GM23338 (cell line): ENCODE results near the gene MADCAM1. TPM values are rescaled to one million over a fixed set of nuclear protein-coding genes. Genes with fewer than 3 reads are reported as not detected.

Experiments used
- ATAC-seq: fragments of 200-7000 bp; cut with Tn5 transposase; 3 replicates; pipeline ENCODE4 v1.9.1; 2020
- DNase-seq: peaks from one replicate; pipeline ENCODE4 v3.0.0-alpha.2; 2015; ENCODE audit warnings: low spot score
- H2AFZ ChIP-seq: fragments of 200-600 bp; sonication (generic); 2 replicates; pipeline ENCODE4 v1.8.0; 2016; ENCODE audit warnings: antibody characterized with exemption, mild to moderate bottlenecking, moderate library complexity
- H3F3A ChIP-seq: fragments of 200-600 bp; sonication (generic); replicated peaks from 2 replicates; pipeline ENCODE4 v1.8.0; 2017; ENCODE audit warnings: antibody characterized with exemption, mixed run types, low read depth
- H3K27ac ChIP-seq: fragments of 200-600 bp; sonication (generic); 2 replicates; pipeline ENCODE4 v1.6.1; 2016; ENCODE audit warnings: low read depth
- H3K27me3 ChIP-seq: fragments of 200-600 bp; sonication (generic); 2 replicates; pipeline ENCODE4 v1.8.0; 2016; ENCODE audit warnings: mild to moderate bottlenecking, mixed run types, moderate library complexity; ENCODE audit not compliant: insufficient read depth
- H3K36me3 ChIP-seq: fragments of 200-600 bp; sonication (generic); 2 replicates; pipeline ENCODE4 v1.8.0; 2016; ENCODE audit warnings: mild to moderate bottlenecking; ENCODE audit not compliant: insufficient read depth
- H3K4me1 ChIP-seq: fragments of 200-600 bp; sonication (generic); 2 replicates; pipeline ENCODE4 v1.8.0; 2016; ENCODE audit warnings: mild to moderate bottlenecking, moderate library complexity; ENCODE audit not compliant: insufficient read depth
- H3K4me2 ChIP-seq: fragments of 200-600 bp; sonication (generic); 2 replicates; pipeline ENCODE4 v1.7.1; 2017; ENCODE audit warnings: mixed run types
- H3K4me3 ChIP-seq: fragments of 200-600 bp; sonication (generic); 2 replicates; pipeline ENCODE4 v1.6.1; 2016; ENCODE audit warnings: mixed run types
- H3K79me2 ChIP-seq: fragments of 200-600 bp; sonication (generic); replicated peaks from 2 replicates; pipeline ENCODE4 v1.8.0; 2017; ENCODE audit warnings: mild to moderate bottlenecking; ENCODE audit not compliant: insufficient read depth
- H3K9me2 ChIP-seq: fragments of 200-600 bp; sonication (generic); 2 replicates; pipeline ENCODE4 v1.8.0; 2017; ENCODE audit not compliant: insufficient read depth
- H4K20me1 ChIP-seq: fragments of 200-600 bp; sonication (generic); replicated peaks from 2 replicates; pipeline ENCODE4 v1.8.0; 2017; ENCODE audit warnings: mild to moderate bottlenecking; ENCODE audit not compliant: insufficient read depth
- H3K27ac Mint-ChIP-seq: 2 replicates; pipeline ENCODE4 v1.8.0; 2020; ENCODE audit warnings: inconsistent platforms, mild to moderate bottlenecking, moderate library complexity, mixed read lengths
- H3K27me3 Mint-ChIP-seq: 3 replicates; pipeline ENCODE4 v1.8.0; 2022; ENCODE audit warnings: low read depth, mild to moderate bottlenecking, moderate library complexity, mixed read lengths, inconsistent platforms; ENCODE audit not compliant: insufficient read depth, poor library complexity
- H3K36me3 Mint-ChIP-seq: 3 replicates; pipeline ENCODE4 v1.8.0; 2021; ENCODE audit warnings: low read depth, mild to moderate bottlenecking, inconsistent platforms, moderate library complexity, mixed read lengths
- H3K4me1 Mint-ChIP-seq: 3 replicates; pipeline ENCODE4 v1.8.0; 2020; ENCODE audit warnings: mild to moderate bottlenecking, inconsistent platforms, mixed read lengths
- H3K4me3 Mint-ChIP-seq: 3 replicates; pipeline ENCODE4 v1.8.0; 2021; ENCODE audit warnings: moderate library complexity, mild to moderate bottlenecking, inconsistent platforms, mixed read lengths
- H3K9me3 Mint-ChIP-seq: 3 replicates; pipeline ENCODE4 v1.8.0; 2020; ENCODE audit warnings: moderate library complexity, mild to moderate bottlenecking, inconsistent platforms, mixed read lengths
- CREB1 ChIP-seq: fragments of 250-450 bp; sonication (Bioruptor Pico); IDR thresholded peaks from 2 replicates; pipeline ENCODE4 v1.5.0; 2020; ENCODE audit warnings: low read depth, mild to moderate bottlenecking, moderate library complexity
- CTCF ChIP-seq, 2 experiments: fragments of 200-600 bp in 1 of 2; sonication (generic) in 1 of 2; conservative IDR thresholded peaks; 2 replicates each; pipeline versions ENCODE4 v1.5.1 to v1.6.1; 2016 to 2017; ENCODE audit warnings: antibody characterized with exemption in 2 of 2, low read depth in 2 of 2, mild to moderate bottlenecking in 2 of 2, moderate library complexity in 1 of 2
- EZH2 ChIP-seq: fragments of 200-600 bp; sonication (generic); IDR thresholded peaks from one replicate; pipeline ENCODE4 v1.8.0; 2017; ENCODE audit warnings: antibody characterized with exemption, mild to moderate bottlenecking, low read depth; ENCODE audit not compliant: unreplicated experiment
- EZH2phosphoT487 ChIP-seq: fragments of 200-600 bp; sonication (generic); IDR thresholded peaks from one replicate; pipeline ENCODE4 v1.8.1; 2018; ENCODE audit warnings: antibody characterized with exemption; ENCODE audit not compliant: unreplicated experiment
- JUNB ChIP-seq: IDR thresholded peaks from one replicate; pipeline ENCODE4 v1.6.1; 2016; ENCODE audit warnings: antibody characterized with exemption; ENCODE audit not compliant: unreplicated experiment
- NANOG ChIP-seq: IDR thresholded peaks from 2 replicates; pipeline ENCODE4 v1.6.1; 2016; ENCODE audit warnings: antibody characterized with exemption, borderline replicate concordance
- POLR2AphosphoS5 ChIP-seq: IDR thresholded peaks from 2 replicates; pipeline ENCODE4 v1.6.1; 2016; ENCODE audit warnings: antibody characterized with exemption, low read depth
- REST ChIP-seq: IDR thresholded peaks from one replicate; pipeline ENCODE4 v1.6.1; 2018; ENCODE audit warnings: antibody characterized with exemption; ENCODE audit not compliant: unreplicated experiment
- STAT1 ChIP-seq: IDR thresholded peaks from one replicate; pipeline ENCODE4 v1.6.1; 2016; ENCODE audit warnings: antibody characterized with exemption; ENCODE audit not compliant: unreplicated experiment
- ZNF462 ChIP-seq: fragments of 250-450 bp; sonication (Bioruptor Pico); IDR thresholded peaks from 2 replicates; pipeline ENCODE4 v1.5.0; 2020; ENCODE audit warnings: mild to moderate bottlenecking, moderate library complexity
- polyA plus RNA-seq: library from polyadenylated mRNA; unstranded; fragments of >200 nt; fragmentation: Nextera tagmentation; extraction: Ambion mirVana; gene quantifications from 2 replicates; pipeline ENCODE4 v1.2.1, GENCODE V29; 2016
- total RNA-seq: library from RNA; depleted of rRNA; stranded (reverse); fragments of >200 nt; shearing (Covaris generic); gene quantifications from 2 replicates; pipeline ENCODE4 v1.2.3, GENCODE V29; 2014
- TF ChIP-seq, protein P1 (sequence below): IDR thresholded peaks from 2 replicates; pipeline ENCODE4 v1.6.1; 2016; ENCODE audit warnings: antibody characterized with exemption

Gene MADCAM1
- total and polyA plus RNA-seq, 2 experiments from 2014 or later, result 2.1 to 2.5 TPM

GRCh38 chr19:455851-456546 lies 40.3 kb upstream of the MADCAM1 start (continued):
- TF ChIP-seq POLR2AphosphoS5 (no peak), CREB1 (CRISPR knock-in tag) (no peak), EZH2 (no peak), ZNF462 (no peak), EZH2phosphoT487 (no peak), NANOG (no peak)
- TF ChIP-seq, protein P1, sequence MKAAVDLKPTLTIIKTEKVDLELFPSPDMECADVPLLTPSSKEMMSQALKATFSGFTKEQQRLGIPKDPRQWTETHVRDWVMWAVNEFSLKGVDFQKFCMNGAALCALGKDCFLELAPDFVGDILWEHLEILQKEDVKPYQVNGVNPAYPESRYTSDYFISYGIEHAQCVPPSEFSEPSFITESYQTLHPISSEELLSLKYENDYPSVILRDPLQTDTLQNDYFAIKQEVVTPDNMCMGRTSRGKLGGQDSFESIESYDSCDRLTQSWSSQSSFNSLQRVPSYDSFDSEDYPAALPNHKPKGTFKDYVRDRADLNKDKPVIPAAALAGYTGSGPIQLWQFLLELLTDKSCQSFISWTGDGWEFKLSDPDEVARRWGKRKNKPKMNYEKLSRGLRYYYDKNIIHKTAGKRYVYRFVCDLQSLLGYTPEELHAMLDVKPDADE, result no peak

DNA sequence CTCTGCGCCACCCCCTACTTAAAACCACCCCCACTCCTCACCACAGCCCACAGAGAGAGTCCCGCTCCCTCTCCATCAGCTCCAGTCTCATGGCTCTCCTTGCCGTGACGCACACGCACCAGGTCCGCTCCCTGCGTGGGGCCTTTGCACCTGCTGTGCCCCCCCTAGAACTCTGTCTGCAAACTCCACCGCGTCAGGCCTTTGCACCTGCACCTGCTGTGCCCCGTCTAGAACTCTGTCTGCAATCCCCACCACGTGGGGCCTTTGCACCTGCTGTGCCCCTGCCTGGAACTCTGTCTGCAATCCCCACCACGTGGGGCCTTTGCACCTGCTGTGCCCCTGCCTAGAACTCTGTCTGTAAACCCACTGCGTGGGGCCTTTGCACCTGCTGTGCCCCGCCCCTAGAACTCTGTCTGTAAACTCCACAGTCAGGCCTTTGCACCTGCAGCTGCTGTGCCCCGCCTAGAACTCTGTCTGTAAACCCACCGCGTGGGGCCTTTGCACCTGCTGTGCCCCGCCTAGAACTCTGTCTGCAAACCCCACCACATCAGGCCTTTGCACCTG lies 39.7 kb upstream of the MADCAM1 start:
- Histone ChIP-seq H3K4me2 (no peak overlapping the region), H3K4me1 (no peaks in the 10 kb centered on the region; the same call in 1 of the 2 replicates), H2AFZ (no peak overlapping the region), H3K27me3 (peaks cover 21% of the 10 kb centered on the region), H3K27ac (no peak overlapping the region), H3F3A (no peaks in the 10 kb centered on the region), H4K20me1 (no peaks in the 10 kb centered on the region), H3K9me2 (no peaks in the 10 kb centered on the region), H3K36me3 (no peaks in the 10 kb centered on the region), H3K4me3 (no peak overlapping the region), H3K79me2 (no peaks in the 10 kb centered on the region)
- Mint-ChIP-seq H3K27ac (no peak overlapping the region), H3K4me1 (peaks cover 7% of the 10 kb centered on the region; the same call in 2 of the 3 replicates), H3K27me3 (peaks cover 14% of the 10 kb centered on the region), H3K4me3 (no peak overlapping the region), H3K9me3 (peaks cover 19% of the 10 kb centered on the region), H3K36me3 (peaks cover 2% of the 10 kb centered on the region; the same call in 1 of the 3 replicates)
- ATAC-seq (no peak), DNase-seq (peak; percentile 0)
- TF ChIP-seq NANOG, result no peak
- no peak for TF ChIP-seq STAT1
- no peak for TF ChIP-seq EZH2phosphoT487
- no peak for TF ChIP-seq CTCF (conservative IDR thresholded peaks at IDR 0.05; ENCODE audit: low read depth in 2 of 2)
- no peak for TF ChIP-seq CREB1 (CRISPR knock-in tag)
- TF ChIP-seq REST, result no peak
- no peak for TF ChIP-seq POLR2AphosphoS5
- TF ChIP-seq JUNB, result no peak
